ENCODE data around the gene COQ10B. TPM values are rescaled to one million over a fixed set of nuclear protein-coding genes. Genes with fewer than 3 reads are reported as not detected.

Gene COQ10B
- total and polyA plus RNA-seq, 8 donors = 2.9 to 47.7 (median 18.7) TPM

DNA sequence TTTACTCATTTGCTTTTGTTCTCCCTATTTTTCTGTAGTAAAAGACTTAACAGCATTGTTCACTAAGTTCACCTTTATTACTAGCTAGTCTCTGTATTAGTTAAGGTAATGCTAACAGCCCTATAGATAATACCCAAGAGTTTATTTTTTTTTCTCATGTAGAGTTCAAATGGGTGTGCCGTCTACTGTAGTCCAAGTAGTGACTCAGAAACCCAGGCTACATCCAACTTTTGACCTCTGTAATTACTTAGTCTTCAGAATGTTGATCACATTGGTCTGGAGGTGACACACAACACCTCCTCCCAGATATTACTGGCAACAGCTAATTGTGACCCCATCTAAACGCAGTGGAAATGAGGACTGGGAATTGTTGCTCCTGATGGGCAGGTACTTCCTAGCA, 7.7 kb downstream of the COQ10B start:
- Histone ChIP-seq H3K4me1 (peaks cover 12 to 61% (median 33%) of the 10 kb centered on the region in 4 donors), H3K27me3 (no peaks in the 10 kb centered on the region), H3K36me3 (peaks cover 33 to 65% (median 59%) of the 10 kb centered on the region in 4 donors), H3K27ac (peak overlapping the region in 4 of 5 donors; percentile 10 to 38 (median 34)), H3K9me3 (no peaks in the 10 kb centered on the region), H3K4me3 (no peak overlapping the region)
- DNase-seq = peak in 1 of 2 donors; percentile 46
- intact Hi-C loops (cut with DNase I; ENCODE audit: low total_unique reads) = no loop called here
- TF ChIP-seq, protein P1, sequence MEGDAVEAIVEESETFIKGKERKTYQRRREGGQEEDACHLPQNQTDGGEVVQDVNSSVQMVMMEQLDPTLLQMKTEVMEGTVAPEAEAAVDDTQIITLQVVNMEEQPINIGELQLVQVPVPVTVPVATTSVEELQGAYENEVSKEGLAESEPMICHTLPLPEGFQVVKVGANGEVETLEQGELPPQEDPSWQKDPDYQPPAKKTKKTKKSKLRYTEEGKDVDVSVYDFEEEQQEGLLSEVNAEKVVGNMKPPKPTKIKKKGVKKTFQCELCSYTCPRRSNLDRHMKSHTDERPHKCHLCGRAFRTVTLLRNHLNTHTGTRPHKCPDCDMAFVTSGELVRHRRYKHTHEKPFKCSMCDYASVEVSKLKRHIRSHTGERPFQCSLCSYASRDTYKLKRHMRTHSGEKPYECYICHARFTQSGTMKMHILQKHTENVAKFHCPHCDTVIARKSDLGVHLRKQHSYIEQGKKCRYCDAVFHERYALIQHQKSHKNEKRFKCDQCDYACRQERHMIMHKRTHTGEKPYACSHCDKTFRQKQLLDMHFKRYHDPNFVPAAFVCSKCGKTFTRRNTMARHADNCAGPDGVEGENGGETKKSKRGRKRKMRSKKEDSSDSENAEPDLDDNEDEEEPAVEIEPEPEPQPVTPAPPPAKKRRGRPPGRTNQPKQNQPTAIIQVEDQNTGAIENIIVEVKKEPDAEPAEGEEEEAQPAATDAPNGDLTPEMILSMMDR (IDR thresholded peaks at IDR 0.05) = no peak
- TF ChIP-seq EP300 (IDR thresholded peaks at IDR 0.05) (no peak), POLR2A (IDR thresholded peaks at IDR 0.05) (no peak), POLR2AphosphoS5 (IDR thresholded peaks at IDR 0.05) (no peak)
- 52 to 69% (median 64%) methylated on average over 2 of the region's 2 CpGs for WGBS, 5 donors

DNA sequence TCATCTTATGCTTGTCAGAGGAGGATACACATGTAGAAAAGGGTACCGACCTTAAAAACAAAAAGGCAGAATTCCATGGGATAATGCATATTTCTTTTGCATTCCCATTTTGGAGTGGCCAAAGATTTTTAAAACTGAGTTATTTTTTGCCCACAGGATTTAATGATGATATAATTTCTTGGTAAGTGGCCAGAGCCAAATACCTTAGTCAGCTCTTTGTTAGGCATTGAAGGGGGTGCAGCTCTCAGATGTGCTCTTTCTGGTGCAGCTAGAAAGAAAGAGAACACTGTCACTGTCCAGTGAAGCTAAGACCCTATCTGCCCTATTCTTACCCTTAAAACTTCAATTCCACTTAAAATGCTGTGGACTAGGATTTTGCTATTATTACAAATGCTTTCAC, 10.8 kb downstream of the COQ10B start:
- Histone ChIP-seq H3K27ac (no peak overlapping the region), H3K4me3 (no peak overlapping the region), H3K36me3 (peaks cover 33 to 95% (median 91%) of the 10 kb centered on the region in 4 donors), H3K4me1 (peaks cover 12 to 31% (median 17%) of the 10 kb centered on the region in 4 donors), H3K27me3 (no peaks in the 10 kb centered on the region), H3K9me3 (no peaks in the 10 kb centered on the region)
- intact Hi-C loops (cut with DNase I; ENCODE audit: low total_unique reads) = no loop called here
- TF ChIP-seq POLR2A (IDR thresholded peaks at IDR 0.05) (no peak), POLR2AphosphoS5 (IDR thresholded peaks at IDR 0.05) (no peak), EP300 (IDR thresholded peaks at IDR 0.05) (no peak)
- TF ChIP-seq, protein P1 (IDR thresholded peaks at IDR 0.05) = no peak
- 61 to 87% (median 81%) methylated on average over 1 of the region's 1 CpG for WGBS, 5 donors
- no peak for DNase-seq

DNA sequence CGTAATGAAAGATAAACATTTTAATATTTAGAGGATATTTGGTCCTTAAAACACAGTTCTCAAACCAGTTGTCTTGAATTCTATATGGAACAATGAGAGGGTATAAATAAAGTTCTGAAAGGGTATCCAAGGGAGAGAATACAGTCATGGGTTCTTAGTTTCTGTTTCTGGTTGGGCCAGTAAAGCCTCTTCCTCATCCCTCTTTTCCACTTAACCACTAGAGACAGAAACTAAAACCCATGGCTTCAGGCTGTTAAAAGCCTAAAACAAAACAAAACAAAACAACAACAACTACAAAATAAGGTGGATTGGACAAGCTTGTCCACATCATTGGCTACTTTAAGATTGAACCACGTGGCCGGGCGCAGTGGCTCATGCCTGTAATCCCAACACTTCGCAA, 18.8 kb downstream of the COQ10B start:
- DNase-seq = no peak
- no peak overlapping the region for H3K4me3 ChIP-seq
- H3K27ac ChIP-seq = no peak overlapping the region
- TF ChIP-seq, protein P1 (IDR thresholded peaks at IDR 0.05) = no peak
- TF ChIP-seq POLR2AphosphoS5 (IDR thresholded peaks at IDR 0.05) (no peak), POLR2A (IDR thresholded peaks at IDR 0.05) (no peak), EP300 (IDR thresholded peaks at IDR 0.05) (no peak)
- no peaks in the 10 kb centered on the region for H3K9me3 ChIP-seq
- peaks cover 54 to 100% (median 98%) of the 10 kb centered on the region in 4 donors for H3K36me3 ChIP-seq
- intact Hi-C loops (cut with DNase I; ENCODE audit: low total_unique reads) = no loop called here
- H3K4me1 ChIP-seq = no peaks in the 10 kb centered on the region
- WGBS, 5 donors = 95 to 98% (median 97%) methylated on average over 5 of the region's 5 CpGs
- H3K27me3 ChIP-seq = no peaks in the 10 kb centered on the region

DNA sequence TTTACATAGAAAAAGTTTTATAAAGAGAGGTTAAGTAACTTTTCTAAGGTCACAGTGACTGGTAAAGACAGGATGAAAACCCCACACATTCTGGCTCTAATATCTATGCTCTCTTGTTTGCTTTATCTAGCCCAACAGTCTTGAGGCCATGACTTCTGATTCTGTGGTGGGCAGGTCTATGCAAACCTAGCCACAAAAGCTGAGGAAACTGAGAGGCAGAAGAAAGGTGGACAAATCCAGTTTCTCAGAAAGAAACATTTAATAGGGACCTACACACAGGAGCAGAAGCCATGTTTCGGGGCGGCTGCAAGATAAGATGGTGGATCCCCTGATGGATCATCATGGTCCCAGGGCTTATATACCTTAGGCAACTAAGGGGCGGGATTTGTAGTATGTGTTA, 24.4 kb downstream of the COQ10B start:
- 96 to 100% (median 98%) methylated on average over 3 of the region's 3 CpGs for WGBS, 5 donors
- peaks cover 0 to 4% (median 3%) of the 10 kb centered on the region in 4 donors for H3K9me3 ChIP-seq
- TF ChIP-seq POLR2AphosphoS5 (IDR thresholded peaks at IDR 0.05) (no peak), POLR2A (IDR thresholded peaks at IDR 0.05) (no peak), EP300 (IDR thresholded peaks at IDR 0.05) (no peak)
- TF ChIP-seq, protein P1 (IDR thresholded peaks at IDR 0.05) = no peak
- DNase-seq = no peak
- H3K36me3 ChIP-seq = peaks cover 23 to 92% (median 82%) of the 10 kb centered on the region in 4 donors
- no peak overlapping the region for H3K27ac ChIP-seq
- H3K27me3 ChIP-seq = no peaks in the 10 kb centered on the region
- peaks cover 0 to 7% (median 0%) of the 10 kb centered on the region in 4 donors for H3K4me1 ChIP-seq
- intact Hi-C loops (cut with DNase I; ENCODE audit: low total_unique reads) = no loop called here
- no peak overlapping the region for H3K4me3 ChIP-seq

Data from stomach (tissue), 9 donors.